Lung (tissue), 12 donors: Measurements from ENCODE around the gene TC2N. TPM values are rescaled to one million over a fixed set of nuclear protein-coding genes. Genes with fewer than 3 reads are reported as not detected.

Experiments used
- ATAC-seq: fragments of 200-7000 bp; cut with Tn5 transposase; one replicate; pipeline ENCODE4 v1.9.1; 2020; ENCODE audit warnings: moderate number of reproducible peaks; ENCODE audit not compliant: insufficient read depth, low FRiP score
- DNase-seq, 3 donors: peaks; one replicate each; pipeline ENCODE4 v3.0.0-alpha.2; 2013 to 2017
- H3K27ac ChIP-seq, 2 donors: one replicate each; pipeline ENCODE4 v1.5.1; 2013; ENCODE audit warnings: mild to moderate bottlenecking in 2 of 2, moderate library complexity in 2 of 2, control low read depth in 1 of 2, inconsistent platforms in 1 of 2, low read depth in 1 of 2, low read length in 1 of 2
- H3K27me3 ChIP-seq, 3 donors: one replicate each; pipeline ENCODE4 v1.5.1; 2013; ENCODE audit warnings: low read length in 2 of 3; ENCODE audit not compliant: control insufficient read depth in 3 of 3, insufficient read depth in 3 of 3
- H3K36me3 ChIP-seq, 4 donors: one replicate each; pipeline ENCODE4 v1.5.1; 2013; ENCODE audit warnings: low read length in 4 of 4, mild to moderate bottlenecking in 1 of 4, moderate library complexity in 1 of 4; ENCODE audit not compliant: control insufficient read depth in 4 of 4, insufficient read depth in 4 of 4
- H3K4me1 ChIP-seq, 5 donors: one replicate each; pipeline ENCODE4 v1.5.1; 2013; ENCODE audit warnings: low read length in 5 of 5, mild to moderate bottlenecking in 2 of 5, moderate library complexity in 1 of 5; ENCODE audit not compliant: control insufficient read depth in 5 of 5, insufficient read depth in 5 of 5
- H3K4me3 ChIP-seq: one replicate; pipeline ENCODE4 v1.5.1; 2013; ENCODE audit warnings: mild to moderate bottlenecking, control low read depth, moderate library complexity
- H3K9ac ChIP-seq, 2 donors: one replicate each; pipeline ENCODE4 v1.5.1; 2013; ENCODE audit warnings: low read length in 2 of 2, control low read depth in 1 of 2; ENCODE audit not compliant: insufficient read depth in 1 of 2
- H3K9me3 ChIP-seq, 4 donors: one replicate each; pipeline ENCODE4 v1.5.1; 2013; ENCODE audit warnings: low read length in 3 of 4, mild to moderate bottlenecking in 1 of 4, moderate library complexity in 1 of 4; ENCODE audit not compliant: control insufficient read depth in 4 of 4, insufficient read depth in 3 of 4
- WGBS, 2 donors: extraction: QIAGEN DNeasy Blood & Tissue Kit; methylation state at CpG; one replicate each; pipeline ENCODE4 v1.1.7; 2013; 5-methylcytosine and 5-hydroxymethylcytosine counted together
- polyA plus RNA-seq, 2 donors: library from polyadenylated mRNA; stranded (reverse); fragments of 200-250 nt; gene quantifications; one replicate each; pipeline ENCODE4 v1.2.1, GENCODE V29; 2013
- total RNA-seq, 2 donors: library from RNA; depleted of rRNA in 1 of 2; stranded (reverse); fragments of >200 nt in 1 of 2; gene quantifications; one replicate each; pipeline ENCODE4 v1.2.1, GENCODE V29; 2014 to 2021
- TF ChIP-seq, protein P1 (sequence below): IDR thresholded peaks from 2 replicates; pipeline ENCODE4 v1.5.1; 2012; ENCODE audit warnings: mild to moderate bottlenecking; ENCODE audit errors: control extremely low read depth, extremely low read depth
- donor health status: control.
- donor health status: control.
- donor health status: Bipolar disorder and iron deficiency.
- donor health status: healthy.
- donor health status: DM: yes; HTN: yes; CAD: no.

The TC2N gene
- total and polyA plus RNA-seq, 4 donors = 20.4 to 128 (median 43.9) TPM

GRCh38 chr14:91750634-91751198 lies 116.6 kb downstream of the TC2N start:
- TF ChIP-seq, protein P1, sequence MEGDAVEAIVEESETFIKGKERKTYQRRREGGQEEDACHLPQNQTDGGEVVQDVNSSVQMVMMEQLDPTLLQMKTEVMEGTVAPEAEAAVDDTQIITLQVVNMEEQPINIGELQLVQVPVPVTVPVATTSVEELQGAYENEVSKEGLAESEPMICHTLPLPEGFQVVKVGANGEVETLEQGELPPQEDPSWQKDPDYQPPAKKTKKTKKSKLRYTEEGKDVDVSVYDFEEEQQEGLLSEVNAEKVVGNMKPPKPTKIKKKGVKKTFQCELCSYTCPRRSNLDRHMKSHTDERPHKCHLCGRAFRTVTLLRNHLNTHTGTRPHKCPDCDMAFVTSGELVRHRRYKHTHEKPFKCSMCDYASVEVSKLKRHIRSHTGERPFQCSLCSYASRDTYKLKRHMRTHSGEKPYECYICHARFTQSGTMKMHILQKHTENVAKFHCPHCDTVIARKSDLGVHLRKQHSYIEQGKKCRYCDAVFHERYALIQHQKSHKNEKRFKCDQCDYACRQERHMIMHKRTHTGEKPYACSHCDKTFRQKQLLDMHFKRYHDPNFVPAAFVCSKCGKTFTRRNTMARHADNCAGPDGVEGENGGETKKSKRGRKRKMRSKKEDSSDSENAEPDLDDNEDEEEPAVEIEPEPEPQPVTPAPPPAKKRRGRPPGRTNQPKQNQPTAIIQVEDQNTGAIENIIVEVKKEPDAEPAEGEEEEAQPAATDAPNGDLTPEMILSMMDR = no peak
- no peaks in the 10 kb centered on the region for H3K27me3 ChIP-seq
- ATAC-seq = no peak
- no peaks in the 10 kb centered on the region for H3K36me3 ChIP-seq
- DNase-seq = no peak
- no peak overlapping the region for H3K27ac ChIP-seq
- no peak overlapping the region for H3K4me3 ChIP-seq
- H3K9ac ChIP-seq = no peak overlapping the region
- peaks cover 0 to 4% (median 0%) of the 10 kb centered on the region in 5 donors for H3K4me1 ChIP-seq
- 94 to 95% methylated on average over 3 of the region's 3 CpGs for WGBS, 2 donors
- H3K9me3 ChIP-seq = no peaks in the 10 kb centered on the region

DNA sequence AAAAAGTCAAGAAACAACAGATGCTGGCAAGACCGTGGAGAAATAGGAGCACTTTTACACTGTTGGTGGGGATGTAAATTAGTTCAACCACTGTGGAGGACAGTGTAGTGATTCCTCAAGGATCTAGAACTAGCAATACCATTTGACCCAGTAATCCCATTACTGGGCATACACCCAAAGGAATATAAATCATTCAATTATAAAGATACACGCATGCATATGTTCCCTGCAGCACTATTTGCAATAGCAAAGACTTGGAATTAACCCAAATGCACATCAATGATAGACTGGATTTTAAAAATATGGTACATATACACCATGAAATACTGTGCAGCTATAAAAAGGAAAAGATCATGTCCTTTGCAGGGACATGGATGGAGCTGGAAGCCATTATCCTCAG lies 117.5 kb downstream of the TC2N start:
- TF ChIP-seq, protein P1 = no peak

GRCh38 chr14:91748049-91748448 lies 119.3 kb downstream of the TC2N start:
- TF ChIP-seq, protein P1 = no peak
- H3K9me3 ChIP-seq = no peaks in the 10 kb centered on the region
- H3K4me3 ChIP-seq = no peak overlapping the region
- ATAC-seq (no peak), DNase-seq (no peak)
- no peaks in the 10 kb centered on the region for H3K36me3 ChIP-seq
- H3K4me1 ChIP-seq = peaks cover 0 to 5% (median 0%) of the 10 kb centered on the region in 5 donors
- no peak overlapping the region for H3K27ac ChIP-seq
- no peak overlapping the region for H3K9ac ChIP-seq
- no peaks in the 10 kb centered on the region for H3K27me3 ChIP-seq
- WGBS, 2 donors = 98 to 99% methylated on average over 2 of the region's 2 CpGs

More for the DNA sequence above, 117.5 kb downstream of the TC2N start:
- H3K36me3 ChIP-seq = no peaks in the 10 kb centered on the region
- H3K27ac ChIP-seq = no peak overlapping the region
- no peaks in the 10 kb centered on the region for H3K27me3 ChIP-seq
- H3K4me3 ChIP-seq = no peak overlapping the region
- no peaks in the 10 kb centered on the region for H3K9me3 ChIP-seq
- no peak for ATAC-seq
- H3K9ac ChIP-seq = no peak overlapping the region
- no peak for DNase-seq
- WGBS, 2 donors = 85 to 87% methylated on average over 2 of the region's 2 CpGs
- peaks cover 0 to 6% (median 0%) of the 10 kb centered on the region in 5 donors for H3K4me1 ChIP-seq

- TF ChIP-seq, protein P1 = no peak
- no peak for DNase-seq
- no peaks in the 10 kb centered on the region for H3K9me3 ChIP-seq
- no peak for ATAC-seq
- H3K4me3 ChIP-seq = no peak overlapping the region
- WGBS, 2 donors = 94 to 95% methylated on average over 1 of the region's 1 CpG
- H3K27ac ChIP-seq = no peak overlapping the region
- H3K27me3 ChIP-seq = no peaks in the 10 kb centered on the region
- no peak overlapping the region for H3K9ac ChIP-seq
- no peaks in the 10 kb centered on the region for H3K36me3 ChIP-seq
- H3K4me1 ChIP-seq = peaks cover 0 to 3% (median 0%) of the 10 kb centered on the region in 5 donors
Measured at GRCh38 chr14:91745344-91745743, 122.0 kb downstream of the TC2N start.
